Glomerular visceral epithelial cell (primary cell): ENCODE data around the gene EFS.
A peak's percentile ranks its signal among the peaks of the same experiment; 100 is the strongest.
"Not testable (repeated sequence)": the region's sequence is repeated elsewhere in the genome, so short reads cannot be mapped to it uniquely, and the experiment has no call there.

Experiments
- DNase-seq: peaks from one replicate; pipeline ENCODE4 v3.0.0-alpha.2; 2016; ENCODE audit errors: extremely low spot score

Gene EFS

GRCh38 chr14:23399136-23399535 is 34.2 kb upstream of the EFS start:
- no peak for DNase-seq

- DNase-seq: no peak
Observed at GRCh38 chr14:23398348-23398747, 33.4 kb upstream of the EFS start.

GRCh38 chr14:23396781-23397407 is 31.9 kb upstream of the EFS start:
- DNase-seq: no peak

- no peak for DNase-seq
Observed at GRCh38 chr14:23396126-23396525, 31.2 kb upstream of the EFS start.

GRCh38 chr14:23392613-23393012 is 27.6 kb upstream of the EFS start:
- no peak for DNase-seq

- not testable (repeated sequence) for DNase-seq
Observed at GRCh38 chr14:23389871-23390270, 24.9 kb upstream of the EFS start.

- no peak for DNase-seq
Observed at GRCh38 chr14:23389396-23389795, 24.4 kb upstream of the EFS start.

- DNase-seq: no peak
Observed at GRCh38 chr14:23388996-23389395, 24.0 kb upstream of the EFS start.

GRCh38 chr14:23387916-23388882 is 23.2 kb upstream of the EFS start:
- no peak for DNase-seq

GRCh38 chr14:23386999-23387398 is 22.0 kb upstream of the EFS start:
- DNase-seq: no peak

- not testable (repeated sequence) for DNase-seq
Observed at GRCh38 chr14:23386266-23386657, 21.3 kb upstream of the EFS start.

- DNase-seq: no peak
Observed at GRCh38 chr14:23385642-23386265, 20.8 kb upstream of the EFS start.

GRCh38 chr14:23385244-23385641 is 20.3 kb upstream of the EFS start:
- no peak for DNase-seq

GRCh38 chr14:23384364-23385080 is 19.6 kb upstream of the EFS start:
- no peak for DNase-seq

GRCh38 chr14:23382731-23383440 is 17.9 kb upstream of the EFS start:
- DNase-seq: no peak

- DNase-seq: no peak
Observed at GRCh38 chr14:23382276-23382675, 17.3 kb upstream of the EFS start.

- DNase-seq: no peak
Observed at GRCh38 chr14:23381871-23382270, 16.9 kb upstream of the EFS start.

GRCh38 chr14:23380976-23381375 is 16.0 kb upstream of the EFS start:
- DNase-seq: no peak

- no peak for DNase-seq
Observed at GRCh38 chr14:23380197-23380914, 15.4 kb upstream of the EFS start.

- peak; percentile 59 for DNase-seq
Observed at GRCh38 chr14:23379366-23380196, 14.6 kb upstream of the EFS start.
